ENCODE results near the gene ADCK1. TPM values are rescaled to one million over a fixed set of nuclear protein-coding genes. Genes with fewer than 3 reads are reported as not detected.

ADCK1 gene
- total and polyA plus RNA-seq, 2 donors (not counting 3 experiments of a cell fraction or from before 2014, with no cell fraction given) = 4.2 to 6.9 TPM

GRCh38 chr14:77844802-77845201 lies 44.9 kb downstream of the ADCK1 start:
- TF ChIP-seq JUN (IDR thresholded peaks at IDR 0.05; ENCODE audit: borderline replicate concordance, insufficient read depth, insufficient read length, low read depth) = no peak
- TF ChIP-seq POLR2AphosphoS5 (IDR thresholded peaks at IDR 0.05; ENCODE audit: insufficient read depth, low read depth, low read length) = no peak
- TF ChIP-seq EZH2 (IDR thresholded peaks at IDR 0.05; ENCODE audit: borderline replicate concordance, low read depth, low read length, severe bottlenecking) = no peak
- no peak for TF ChIP-seq FOS (IDR thresholded peaks at IDR 0.05; ENCODE audit: borderline replicate concordance, insufficient read depth, low read length)
- TF ChIP-seq MYC (IDR thresholded peaks at IDR 0.05; ENCODE audit: low read depth, low read length) = no peak
- TF ChIP-seq CTCF (IDR thresholded peaks at IDR 0.05; ENCODE audit: extremely low read depth in 1 of 2, insufficient read depth in 1 of 2, low read depth in 1 of 2, low read length in 2 of 2) = no peak
- TF ChIP-seq POLR2A (IDR thresholded peaks at IDR 0.05; ENCODE audit: low read depth, low read length) = no peak
- TF ChIP-seq GATA2 (IDR thresholded peaks at IDR 0.05; ENCODE audit: insufficient read depth, insufficient read length, low read depth, low read length) = no peak
- TF ChIP-seq, protein P1, sequence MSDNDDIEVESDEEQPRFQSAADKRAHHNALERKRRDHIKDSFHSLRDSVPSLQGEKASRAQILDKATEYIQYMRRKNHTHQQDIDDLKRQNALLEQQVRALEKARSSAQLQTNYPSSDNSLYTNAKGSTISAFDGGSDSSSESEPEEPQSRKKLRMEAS (IDR thresholded peaks at IDR 0.05; ENCODE audit: insufficient read depth, insufficient read length) = no peak
- Histone ChIP-seq H3K4me3 (replicated peaks in 1 of 3; ENCODE audit: insufficient read depth in 1 of 3, low read depth in 1 of 3, low read length in 3 of 3) (no peak overlapping the region), H2AFZ (ENCODE audit: low read depth, low read length) (no peak overlapping the region), H4K20me1 (replicated peaks; ENCODE audit: control insufficient read depth, extremely low read depth, insufficient read depth, low read length) (no peaks in the 10 kb centered on the region), H3K9me1 (replicated peaks; ENCODE audit: control insufficient read depth, extremely low read depth, insufficient read depth, low read length) (no peaks in the 10 kb centered on the region), H3K9me3 (replicated peaks; ENCODE audit: control insufficient read depth, insufficient read depth, low read length) (no peaks in the 10 kb centered on the region), H3K79me2 (ENCODE audit: control insufficient read depth, insufficient read depth, low read length) (no peaks in the 10 kb centered on the region), H3K27ac (ENCODE audit: insufficient read depth, low read depth, low read length) (no peak overlapping the region), H3K9ac (replicated peaks; ENCODE audit: extremely low read depth, insufficient read depth, low read length) (no peak overlapping the region), H3K4me2 (ENCODE audit: insufficient read depth, low read length) (no peak overlapping the region), H3K27me3 (ENCODE audit: control insufficient read depth in 2 of 2, insufficient read depth in 2 of 2, low read length in 2 of 2) (no peaks in the 10 kb centered on the region), H3K4me1 (ENCODE audit: control insufficient read depth, extremely low read depth, insufficient read depth, low read length) (no peaks in the 10 kb centered on the region), H3K36me3 (ENCODE audit: control insufficient read depth in 2 of 2, extremely low read depth in 1 of 2, insufficient read depth in 2 of 2, low read length in 2 of 2) (no peaks in the 10 kb centered on the region)
- BruUV-seq (replicated peaks) = no TSS peak
- CTCF ChIA-PET = interaction anchor here (0.9 to 1.2 kb wide), 2 partner anchors 17 to 722 kb away, joined by 3 to 4 read pairs; no protein-coding TSS in a partner anchor
- dilution Hi-C loops (cut with MboI; ENCODE audit: extremely low pct_ligation_motif_present, low sequenced_read_pairs) = no loop called here
- no peak for FAIRE-seq
- DNase-seq (ENCODE audit: low read depth, low spot score) = no peak
- intact Hi-C loops (cut with micrococcal nuclease) = no loop called here
- POLR2A ChIA-PET = no interaction called here
